ENCODE results near the gene CAV3. TPM values are rescaled to one million over a fixed set of nuclear protein-coding genes. Genes with fewer than 3 reads are reported as not detected.

Gene CAV3
- total RNA-seq, 1 donor from 2014 or later = 0.32 TPM

- Histone ChIP-seq H3K4me3 (no peak overlapping the region), H3K36me3 (no peaks in the 10 kb centered on the region), H3K9me3 (no peaks in the 10 kb centered on the region), H3K27me3 (no peaks in the 10 kb centered on the region), H3K27ac (no peak overlapping the region), H3K4me1 (no peaks in the 10 kb centered on the region)
- intact Hi-C loops (cut with DNase I) = no loop called here
- ATAC-seq = no peak
- no peak for TF ChIP-seq CTCF (IDR thresholded peaks at IDR 0.05)
- no peak for DNase-seq
Observed at GRCh38 chr3:8777201-8777977, 43.8 kb downstream of the CAV3 start.

GRCh38 chr3:8777978-8778267 lies 44.3 kb downstream of the CAV3 start:
- no peaks in the 10 kb centered on the region for H3K9me3 ChIP-seq
- H3K36me3 ChIP-seq = no peaks in the 10 kb centered on the region
- TF ChIP-seq CTCF (IDR thresholded peaks at IDR 0.05) = no peak
- intact Hi-C loops (cut with DNase I) = no loop called here
- no peaks in the 10 kb centered on the region for H3K4me1 ChIP-seq
- DNase-seq (no peak), ATAC-seq (no peak)
- no peaks in the 10 kb centered on the region for H3K27me3 ChIP-seq
- H3K4me3 ChIP-seq = no peak overlapping the region
- H3K27ac ChIP-seq = no peak overlapping the region

- no peak for ATAC-seq
- TF ChIP-seq CTCF (IDR thresholded peaks at IDR 0.05) = no peak
- H3K27ac ChIP-seq = no peak overlapping the region
Observed at GRCh38 chr3:8778475-8778874, 44.9 kb downstream of the CAV3 start.

GRCh38 chr3:8780279-8780678 lies 46.7 kb downstream of the CAV3 start:
- no peaks in the 10 kb centered on the region for H3K9me3 ChIP-seq
- no peak overlapping the region for H3K27ac ChIP-seq
- intact Hi-C loops (cut with DNase I) = no loop called here
- ATAC-seq = no peak
- H3K4me3 ChIP-seq = no peak overlapping the region
- no peaks in the 10 kb centered on the region for H3K36me3 ChIP-seq
- no peaks in the 10 kb centered on the region for H3K4me1 ChIP-seq
- no peaks in the 10 kb centered on the region for H3K27me3 ChIP-seq
- DNase-seq = no peak
- no peak for TF ChIP-seq CTCF (IDR thresholded peaks at IDR 0.05)

More at GRCh38 chr3:8778475-8778874, 44.9 kb downstream of the CAV3 start:
- no peaks in the 10 kb centered on the region for H3K9me3 ChIP-seq
- intact Hi-C loops (cut with DNase I) = no loop called here
- no peaks in the 10 kb centered on the region for H3K27me3 ChIP-seq
- no peaks in the 10 kb centered on the region for H3K4me1 ChIP-seq
- H3K4me3 ChIP-seq = no peak overlapping the region
- no peaks in the 10 kb centered on the region for H3K36me3 ChIP-seq
- DNase-seq = no peak

- DNase-seq (no peak), ATAC-seq (no peak)
- no peak for TF ChIP-seq CTCF (IDR thresholded peaks at IDR 0.05)
- Histone ChIP-seq H3K27ac (no peak overlapping the region), H3K4me1 (no peaks in the 10 kb centered on the region), H3K4me3 (no peak overlapping the region), H3K9me3 (no peaks in the 10 kb centered on the region), H3K36me3 (no peaks in the 10 kb centered on the region), H3K27me3 (no peaks in the 10 kb centered on the region)
- intact Hi-C loops (cut with DNase I) = no loop called here
Observed at GRCh38 chr3:8784676-8785435, 51.3 kb downstream of the CAV3 start.
